Activated CD4-positive, alpha-beta T cell treated with anti-CD3 and anti-CD28 coated beads for 36 hours (primary cell): ENCODE data around the gene ACACB. TPM values are rescaled to one million over a fixed set of nuclear protein-coding genes. Genes with fewer than 3 reads are reported as not detected.

Experiments used
- ATAC-seq: fragments of 200-7000 bp; cut with Tn5 transposase; one replicate; pipeline ENCODE4 v1.10.0; 2021; ENCODE audit warnings: mild to moderate bottlenecking, moderate library complexity
- CTCF ChIA-PET: fragments of 350-600 bp; sonication (Branson Sonifier 250); formaldehyde crosslinking; loops from one replicate; lab custom pipeline; 2021; ENCODE audit warnings: antibody characterized with exemption; lab: Charles Lee
- POLR2A ChIA-PET: fragments of 350-600 bp; sonication (Branson Sonifier 250); formaldehyde crosslinking; loops from one replicate; lab custom pipeline; 2021; ENCODE audit warnings: antibody characterized with exemption, inconsistent platforms; lab: Charles Lee
- DNase-seq: peaks from one replicate; pipeline ENCODE4 v3.0.0-alpha.2; 2020
- H3K27ac Mint-ChIP-seq: one replicate; pipeline ENCODE4 v1.8.0; 2021; ENCODE audit warnings: mixed read lengths
- H3K27me3 Mint-ChIP-seq: one replicate; pipeline ENCODE4 v1.8.0; 2021; ENCODE audit warnings: mixed read lengths
- H3K36me3 Mint-ChIP-seq: one replicate; pipeline ENCODE4 v1.8.0; 2021; ENCODE audit warnings: low read depth, mixed read lengths
- H3K4me1 Mint-ChIP-seq: one replicate; pipeline ENCODE4 v1.8.0; 2021; ENCODE audit warnings: mixed read lengths
- H3K4me3 Mint-ChIP-seq: one replicate; pipeline ENCODE4 v1.8.0; 2021; ENCODE audit warnings: mild to moderate bottlenecking, moderate library complexity, mixed read lengths
- H3K9me3 Mint-ChIP-seq: one replicate; pipeline ENCODE4 v1.8.0; 2021; ENCODE audit warnings: low read depth, mixed read lengths
- intact Hi-C, 2 experiments: fragments of 100-400 bp; cut with DNase I in 1 of 2; cut with micrococcal nuclease in 1 of 2; formaldehyde crosslinking; loops; one replicate each; pipeline versions ENCODE4 v1.14.2 to v1.15.1; 2022 to 2024; cut with DNase I, micrococcal nuclease
- total RNA-seq, 2 experiments: library from RNA; stranded (reverse); gene quantifications; one replicate each; pipeline ENCODE4 v1.2.3, GENCODE V29; 2021

ACACB gene
- total RNA-seq, 2 experiments from 2014 or later = 11.5 to 13.3 TPM

DNA sequence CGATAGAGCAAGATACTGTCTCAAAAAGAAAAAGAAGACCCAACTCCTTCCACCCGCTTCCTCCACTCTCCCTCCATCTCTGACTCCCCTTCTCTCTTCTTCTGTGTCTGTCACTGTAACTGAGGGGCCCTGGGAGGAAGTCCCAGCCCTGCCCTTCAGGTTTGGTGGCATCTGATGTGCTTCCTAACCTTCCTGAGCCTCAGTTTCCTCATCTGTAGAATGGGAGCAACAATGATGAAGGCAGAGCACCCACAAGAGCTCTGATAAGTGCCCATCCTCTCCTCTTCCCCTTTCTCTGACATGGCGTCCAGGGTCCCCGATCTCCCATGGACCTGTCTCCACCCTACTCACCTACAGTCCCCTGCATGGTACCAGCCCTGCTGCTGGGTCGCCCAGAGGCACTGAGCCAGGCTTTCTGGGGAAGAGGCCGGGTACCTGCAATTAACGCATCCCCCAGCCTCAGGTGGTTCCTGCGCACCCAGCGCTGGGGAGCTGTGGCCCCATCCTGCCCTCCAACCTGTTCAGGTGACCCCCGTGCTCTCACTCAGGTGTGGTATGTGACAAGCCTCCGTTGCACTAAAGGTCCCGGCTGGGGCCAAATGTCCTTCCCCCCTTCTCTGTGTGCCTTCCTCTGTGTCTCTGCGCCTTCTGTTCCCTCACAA lies 179.5 kb downstream of the ACACB start:
- Mint-ChIP-seq H3K9me3 (no peaks in the 10 kb centered on the region), H3K4me3 (no peak overlapping the region), H3K27me3 (peaks cover 17% of the 10 kb centered on the region), H3K36me3 (no peaks in the 10 kb centered on the region), H3K27ac (no peak overlapping the region), H3K4me1 (no peaks in the 10 kb centered on the region)
- ChIA-PET CTCF (no interaction called here), POLR2A (no interaction called here)
- DNase-seq = no peak
- intact Hi-C loops = no loop called here
- ATAC-seq = no peak

DNA sequence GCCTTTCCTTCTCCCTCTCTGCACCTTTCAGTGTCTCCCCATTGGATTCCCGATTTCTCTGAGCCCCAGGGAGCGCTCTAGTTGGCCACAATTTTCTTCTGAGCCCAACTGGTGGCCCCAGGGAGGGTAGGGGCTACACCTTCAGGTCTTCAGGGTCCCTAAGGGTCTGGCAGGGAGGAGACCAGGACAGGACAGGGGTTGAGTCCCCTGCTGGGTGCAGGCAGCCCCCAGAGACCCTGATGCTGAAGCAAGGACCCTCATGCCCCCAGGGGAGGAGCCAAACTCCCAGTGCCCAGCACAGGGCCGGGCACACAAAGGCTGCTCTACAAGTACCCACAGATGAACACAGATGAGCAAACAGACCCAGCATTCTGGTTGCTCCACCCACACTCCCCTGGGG lies 180.0 kb downstream of the ACACB start:
- ATAC-seq (no peak), DNase-seq (no peak)
- ChIA-PET POLR2A (no interaction called here), CTCF (no interaction called here)
- peaks cover 19% of the 10 kb centered on the region for H3K27me3 Mint-ChIP-seq
- H3K36me3 Mint-ChIP-seq = no peaks in the 10 kb centered on the region
- no peaks in the 10 kb centered on the region for H3K4me1 Mint-ChIP-seq
- H3K27ac Mint-ChIP-seq = no peak overlapping the region
- no peak overlapping the region for H3K4me3 Mint-ChIP-seq
- intact Hi-C loops = no loop called here
- H3K9me3 Mint-ChIP-seq = no peaks in the 10 kb centered on the region

DNA sequence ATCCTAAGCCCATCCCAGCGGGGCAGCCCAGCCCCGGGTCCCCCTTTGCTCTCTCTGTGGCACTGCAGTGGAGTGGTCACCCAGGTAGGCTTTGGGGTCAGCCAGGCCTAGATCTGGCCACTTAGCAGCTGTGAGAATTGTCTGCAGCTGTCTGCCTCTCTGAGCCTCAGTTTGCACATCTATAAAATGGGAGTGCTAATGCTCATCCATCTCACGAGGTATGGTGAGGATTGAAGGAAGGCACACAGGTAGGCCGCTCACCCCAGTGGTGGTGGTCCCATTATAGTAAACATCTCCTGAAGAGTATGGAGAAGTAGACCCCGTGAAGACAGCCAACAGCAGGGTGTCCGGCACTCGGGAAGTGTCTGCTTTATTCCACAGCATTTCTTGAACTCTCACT lies 183.5 kb downstream of the ACACB start:
- no peaks in the 10 kb centered on the region for H3K4me1 Mint-ChIP-seq
- H3K9me3 Mint-ChIP-seq = no peaks in the 10 kb centered on the region
- ATAC-seq (no peak), DNase-seq (no peak)
- H3K36me3 Mint-ChIP-seq = no peaks in the 10 kb centered on the region
- POLR2A ChIA-PET = no interaction called here
- H3K4me3 Mint-ChIP-seq = no peak overlapping the region
- peaks cover 15% of the 10 kb centered on the region for H3K27me3 Mint-ChIP-seq
- H3K27ac Mint-ChIP-seq = no peak overlapping the region
- CTCF ChIA-PET = interaction anchor here (0.6 kb wide), 1 partner anchor 475 kb away, joined by 3 read pairs; no protein-coding TSS in a partner anchor
- intact Hi-C loops = no loop called here

DNA sequence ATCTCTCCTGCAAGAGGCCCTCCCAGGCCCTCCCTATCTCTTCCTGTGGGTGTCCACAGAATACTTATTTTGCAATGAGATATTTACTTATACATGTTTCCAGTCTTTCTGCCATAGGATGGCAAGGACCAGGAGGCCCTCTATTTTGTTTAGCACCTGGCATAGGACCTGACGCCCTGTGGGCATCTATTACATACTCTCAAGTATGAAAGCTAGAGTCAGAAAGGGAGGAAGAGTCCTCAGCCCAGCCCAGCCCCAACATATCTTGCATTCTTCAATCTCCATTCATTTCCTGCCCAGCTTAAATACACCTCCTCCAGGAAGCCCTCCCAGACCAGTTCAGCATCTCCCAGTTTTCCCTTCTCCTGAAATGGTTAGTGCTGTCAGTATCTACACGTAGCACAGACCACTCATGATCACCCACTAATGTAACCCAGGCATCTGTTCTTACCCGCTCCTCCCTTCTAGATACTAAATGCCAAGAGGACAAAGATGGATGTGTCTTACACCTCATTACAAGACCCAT lies 185.3 kb downstream of the ACACB start:
- H3K4me1 Mint-ChIP-seq = no peaks in the 10 kb centered on the region
- POLR2A ChIA-PET = interaction anchor here (0.6 kb wide), 1 partner anchor 10 kb away, joined by 4 read pairs; no protein-coding TSS in a partner anchor
- DNase-seq = no peak
- H3K4me3 Mint-ChIP-seq = no peak overlapping the region
- H3K27ac Mint-ChIP-seq = no peak overlapping the region
- CTCF ChIA-PET = interaction anchor here (0.9 to 2.0 kb wide), 6 partner anchors 8 to 190 kb away, joined by 3 to 6 read pairs (median 4); no protein-coding TSS in a partner anchor
- peaks cover 10% of the 10 kb centered on the region for H3K27me3 Mint-ChIP-seq
- no peaks in the 10 kb centered on the region for H3K9me3 Mint-ChIP-seq
- intact Hi-C loops = no loop called here
- no peak for ATAC-seq
- no peaks in the 10 kb centered on the region for H3K36me3 Mint-ChIP-seq

DNA sequence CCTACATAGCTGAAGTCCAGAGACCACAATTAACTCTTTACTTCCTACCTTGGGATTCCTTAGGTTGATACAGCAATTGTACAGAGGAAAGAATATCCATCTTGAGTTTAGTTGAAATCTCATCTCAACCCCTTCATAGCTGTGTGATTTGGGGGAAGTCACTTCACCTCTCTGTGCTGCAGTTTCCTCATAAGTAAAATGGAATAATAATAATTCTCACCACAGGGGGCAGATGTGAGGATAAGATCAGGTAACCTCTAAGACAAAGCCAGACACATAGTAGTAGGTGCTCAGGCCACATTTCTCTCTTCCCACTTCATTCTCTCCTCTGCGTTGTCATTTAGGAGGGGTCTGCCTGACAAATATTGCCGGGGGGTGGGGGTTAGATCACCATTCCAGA lies 186.0 kb downstream of the ACACB start:
- CTCF ChIA-PET = interaction anchor here (0.9 to 2.0 kb wide), 5 partner anchors 9 to 91 kb away, joined by 3 to 6 read pairs (median 4); no protein-coding TSS in a partner anchor
- no peak for ATAC-seq

DNA sequence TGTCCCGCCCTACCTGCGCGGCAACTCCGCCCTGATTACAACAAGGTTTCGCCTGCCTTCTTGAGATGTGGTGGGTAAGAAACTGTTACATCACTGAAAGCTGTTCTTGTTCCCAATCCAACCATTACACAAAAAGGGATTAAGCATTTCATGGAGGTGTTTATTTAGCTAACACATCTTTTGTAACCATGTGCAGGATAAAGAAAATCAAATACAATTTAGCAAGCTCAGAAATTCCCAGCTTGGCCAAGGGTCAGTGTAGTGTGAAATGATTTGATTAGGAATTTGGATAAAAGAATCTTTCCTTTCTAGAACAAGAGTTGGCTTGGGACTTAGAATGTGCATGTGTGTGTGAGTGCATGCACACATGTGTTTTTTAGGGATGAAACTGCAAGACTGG lies 186.4 kb downstream of the ACACB start:
- CTCF ChIA-PET = interaction anchor here (1.4 to 2.0 kb wide), 4 partner anchors 9 to 86 kb away, joined by 4 to 6 read pairs (median 4); no protein-coding TSS in a partner anchor
- DNase-seq = no peak
- Mint-ChIP-seq H3K9me3 (no peaks in the 10 kb centered on the region), H3K4me3 (no peak overlapping the region), H3K27me3 (peaks cover 14% of the 10 kb centered on the region), H3K4me1 (no peaks in the 10 kb centered on the region), H3K36me3 (no peaks in the 10 kb centered on the region), H3K27ac (no peak overlapping the region)
- ATAC-seq = no peak
- POLR2A ChIA-PET = no interaction called here
- intact Hi-C loops = no loop called here

More for the DNA sequence above, 186.0 kb downstream of the ACACB start:
- Mint-ChIP-seq H3K9me3 (no peaks in the 10 kb centered on the region), H3K27me3 (peaks cover 10% of the 10 kb centered on the region), H3K27ac (no peak overlapping the region), H3K4me1 (no peaks in the 10 kb centered on the region), H3K36me3 (no peaks in the 10 kb centered on the region), H3K4me3 (no peak overlapping the region)
- POLR2A ChIA-PET = interaction anchor here (0.6 kb wide), 1 partner anchor 9 kb away, joined by 4 read pairs; no protein-coding TSS in a partner anchor
- DNase-seq = no peak
- intact Hi-C loops = no loop called here

DNA sequence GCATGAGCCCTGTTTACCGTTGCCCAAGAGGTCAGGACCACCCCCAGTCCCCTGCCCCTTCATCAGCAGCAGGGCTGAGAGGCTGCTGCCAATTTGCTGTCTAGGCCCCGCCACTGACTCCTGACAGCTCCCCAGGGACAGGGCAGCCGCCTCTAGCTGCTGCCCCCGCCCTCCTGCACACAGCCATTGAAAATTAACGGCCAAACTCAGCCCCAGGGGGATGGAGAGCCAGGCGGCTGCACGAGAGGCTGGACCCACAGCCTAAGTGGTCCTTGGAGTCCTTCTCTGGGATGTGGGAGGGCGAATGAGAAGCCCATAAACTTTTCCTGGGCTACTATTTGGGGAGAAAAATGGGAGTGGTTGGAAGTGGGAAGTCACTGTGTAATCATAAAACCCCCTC lies 188.1 kb downstream of the ACACB start:
- no peaks in the 10 kb centered on the region for H3K9me3 Mint-ChIP-seq
- H3K4me1 Mint-ChIP-seq = peaks cover 3% of the 10 kb centered on the region
- DNase-seq (no peak), ATAC-seq (no peak)
- POLR2A ChIA-PET = no interaction called here
- CTCF ChIA-PET = interaction anchor here (1.4 kb wide), 1 partner anchor 85 kb away, joined by 5 read pairs; no protein-coding TSS in a partner anchor
- H3K4me3 Mint-ChIP-seq = no peak overlapping the region
- no peak overlapping the region for H3K27ac Mint-ChIP-seq
- no peaks in the 10 kb centered on the region for H3K36me3 Mint-ChIP-seq
- intact Hi-C loops = no loop called here
- peaks cover 28% of the 10 kb centered on the region for H3K27me3 Mint-ChIP-seq

DNA sequence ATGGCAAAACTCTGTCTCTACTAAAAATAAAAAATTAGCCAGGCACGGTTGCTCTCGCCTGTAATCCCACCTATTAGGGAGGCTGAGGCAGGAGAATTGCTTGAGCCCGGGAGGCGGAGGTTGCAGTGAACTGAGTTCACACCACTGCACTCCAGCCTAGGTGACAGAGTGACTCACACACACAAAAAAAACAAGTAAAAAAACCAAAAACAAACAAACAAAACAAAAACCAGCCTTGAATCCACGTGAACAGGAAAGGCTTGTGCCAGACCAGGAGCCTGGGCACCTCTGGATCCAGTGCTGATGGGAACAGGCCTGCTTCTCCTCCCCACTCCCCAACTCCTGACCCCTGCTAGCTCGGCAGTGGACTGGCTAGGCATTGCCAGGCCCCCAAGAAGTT lies 189.2 kb downstream of the ACACB start:
- DNase-seq = no peak
- H3K36me3 Mint-ChIP-seq = no peaks in the 10 kb centered on the region
- peaks cover 7% of the 10 kb centered on the region for H3K4me1 Mint-ChIP-seq
- no peaks in the 10 kb centered on the region for H3K9me3 Mint-ChIP-seq
- intact Hi-C loops = no loop called here
- H3K27me3 Mint-ChIP-seq = peaks cover 32% of the 10 kb centered on the region
- no peak for ATAC-seq
- ChIA-PET CTCF (interaction anchor here (1.3 kb wide), 2 partner anchors 11 to 89 kb away, joined by 3 to 4 read pairs; no protein-coding TSS in a partner anchor), POLR2A (no interaction called here)
- no peak overlapping the region for H3K27ac Mint-ChIP-seq
- H3K4me3 Mint-ChIP-seq = no peak overlapping the region

DNA sequence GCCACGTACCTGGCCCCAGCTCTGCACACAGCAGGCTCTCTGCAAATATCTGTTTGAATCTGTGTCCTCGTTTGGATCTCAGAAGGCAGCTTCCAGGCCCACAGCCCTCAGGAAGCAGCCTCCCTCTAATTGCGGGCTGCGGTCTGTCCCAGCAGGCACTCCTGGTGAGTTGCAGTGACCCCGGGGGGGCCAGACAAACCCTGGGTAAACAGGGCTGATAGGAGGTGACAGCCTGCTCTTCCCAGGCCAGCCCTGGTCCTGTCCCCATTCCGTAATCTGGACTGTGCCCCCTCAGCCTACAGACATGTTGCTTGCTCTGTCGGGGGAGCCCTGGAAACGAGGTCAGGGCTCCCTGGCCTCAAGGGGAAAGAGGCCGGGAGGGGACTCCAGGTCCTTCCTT lies 190.7 kb downstream of the ACACB start:
- POLR2A ChIA-PET = no interaction called here

DNA sequence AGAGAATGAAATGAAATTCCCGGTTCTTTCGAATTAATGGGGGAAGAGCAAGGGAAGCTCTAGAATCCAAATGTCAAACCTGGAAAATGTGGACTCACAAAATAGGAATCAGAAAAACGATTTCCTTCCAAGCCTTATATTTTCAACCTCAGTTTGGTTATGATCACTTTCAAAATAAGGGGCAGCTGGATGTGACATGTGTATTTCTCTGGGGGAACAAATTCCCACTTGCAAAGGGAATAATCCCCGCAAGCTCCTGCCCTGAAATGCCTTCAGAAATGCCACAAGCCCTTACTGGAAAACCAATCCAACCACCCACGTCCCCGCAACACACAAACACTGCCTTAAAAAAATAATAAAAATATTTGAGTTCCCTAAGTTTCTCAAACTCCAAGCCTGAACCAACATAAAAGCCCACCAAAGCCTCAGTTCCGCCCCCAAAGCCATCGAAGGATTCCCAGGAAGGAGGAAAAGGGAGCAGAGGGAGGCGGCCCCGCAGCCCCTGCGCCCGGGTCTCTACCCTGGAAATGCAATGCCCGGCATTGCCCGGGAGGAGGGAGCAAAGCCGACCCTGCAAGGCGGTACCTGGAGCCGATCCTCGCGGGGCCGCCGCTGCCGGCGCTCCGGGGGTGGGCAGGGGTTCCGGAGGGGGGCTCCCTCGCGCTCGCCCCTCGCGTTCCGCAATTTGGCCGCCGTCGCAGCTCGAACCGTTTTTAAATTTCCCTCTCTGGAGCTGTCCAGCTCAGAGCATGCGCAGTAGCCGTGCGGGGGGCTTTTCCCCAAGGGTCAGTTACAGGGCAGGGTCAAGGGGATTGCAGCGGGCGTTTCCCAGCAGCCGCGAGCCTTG lies 192.4 kb downstream of the ACACB start, which contains the start of gene FOXN4:
FOXN4 (minus strand) TSS at position 751 of the 847 bp plus-strand sequence. CDS start 963 bp downstream, outside the sequence.
- CTCF ChIA-PET = interaction anchor here (0.7 kb wide), 1 partner anchor 120 kb away, joined by 3 read pairs; no protein-coding TSS in a partner anchor
- Mint-ChIP-seq H3K27ac (no peak within 1 kb of the TSS), H3K27me3 (peaks cover 39% of the 10 kb centered on the region), H3K4me3 (peak within 1 kb of the TSS; percentile 63), H3K36me3 (no peaks in the 10 kb centered on the region), H3K4me1 (peaks cover 9% of the 10 kb centered on the region), H3K9me3 (no peaks in the 10 kb centered on the region)
- POLR2A ChIA-PET = no interaction called here
- DNase-seq (no peak), ATAC-seq (no peak)
- intact Hi-C loops = no loop called here

More for the DNA sequence above, 190.7 kb downstream of the ACACB start:
- intact Hi-C loops = no loop called here
- H3K27ac Mint-ChIP-seq = no peak overlapping the region
- H3K27me3 Mint-ChIP-seq = peaks cover 38% of the 10 kb centered on the region
- CTCF ChIA-PET = interaction anchor here (1.3 kb wide), 1 partner anchor 10 kb away, joined by 3 read pairs; no protein-coding TSS in a partner anchor
- peaks cover 9% of the 10 kb centered on the region for H3K4me1 Mint-ChIP-seq
- H3K9me3 Mint-ChIP-seq = no peaks in the 10 kb centered on the region
- H3K4me3 Mint-ChIP-seq = no peak overlapping the region
- DNase-seq (no peak), ATAC-seq (no peak)
- no peaks in the 10 kb centered on the region for H3K36me3 Mint-ChIP-seq
